ENCODE data around the gene ERCC8. TPM values are rescaled to one million over a fixed set of nuclear protein-coding genes. Genes with fewer than 3 reads are reported as not detected.

The ERCC8 gene
- total and polyA plus RNA-seq, 9 of the 15 experiments (the other 6 are each of a cell fraction or from before 2014, with no cell fraction given), result 10.1 to 41.8 (median 24.4) TPM

DNA sequence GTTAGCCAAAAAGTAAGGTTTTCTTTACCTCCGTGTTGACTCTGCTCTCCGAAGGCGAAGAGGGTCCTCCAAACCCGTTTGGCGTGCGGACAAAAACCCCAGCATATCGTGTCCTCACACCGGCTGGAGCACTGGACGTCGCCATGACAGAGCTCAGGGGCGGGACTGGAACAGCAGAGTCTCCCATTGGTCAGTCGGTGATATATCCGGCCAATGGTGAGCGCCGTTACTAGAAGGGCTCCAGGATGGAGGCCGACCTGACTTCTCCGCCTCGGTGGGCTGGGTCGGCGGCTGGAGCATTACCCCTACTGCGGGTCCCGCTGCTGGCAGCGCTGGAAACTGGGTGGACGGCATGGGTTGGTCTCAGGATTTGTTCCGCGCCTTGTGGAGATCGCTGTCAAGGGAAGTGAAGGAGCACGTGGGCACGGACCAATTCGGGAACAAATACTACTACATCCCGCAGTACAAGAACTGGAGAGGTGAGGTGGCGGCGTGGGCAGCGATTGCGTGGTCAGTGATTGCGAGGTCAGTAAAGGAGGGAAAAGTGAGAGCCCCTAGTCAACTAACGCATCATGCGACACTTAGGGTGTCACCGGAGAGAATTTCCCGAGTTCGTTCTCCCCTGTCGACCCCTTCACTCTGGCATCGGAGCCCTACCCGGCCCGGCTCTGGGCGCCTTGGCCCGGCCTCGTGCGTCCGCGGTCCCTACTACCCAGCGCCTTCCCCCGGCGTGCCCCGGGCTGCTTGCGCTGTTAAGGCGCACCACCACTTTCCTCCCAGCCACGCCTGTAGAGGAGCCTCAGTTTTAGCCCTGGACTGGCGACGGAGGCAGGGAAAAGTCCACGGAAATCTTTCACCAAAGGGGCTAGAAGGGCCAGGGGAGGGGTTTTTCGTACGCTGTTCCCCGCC lies at the start of gene ERCC8, which contains the start of gene NDUFAF2 (continued):
- TF ChIP-seq, protein P1, sequence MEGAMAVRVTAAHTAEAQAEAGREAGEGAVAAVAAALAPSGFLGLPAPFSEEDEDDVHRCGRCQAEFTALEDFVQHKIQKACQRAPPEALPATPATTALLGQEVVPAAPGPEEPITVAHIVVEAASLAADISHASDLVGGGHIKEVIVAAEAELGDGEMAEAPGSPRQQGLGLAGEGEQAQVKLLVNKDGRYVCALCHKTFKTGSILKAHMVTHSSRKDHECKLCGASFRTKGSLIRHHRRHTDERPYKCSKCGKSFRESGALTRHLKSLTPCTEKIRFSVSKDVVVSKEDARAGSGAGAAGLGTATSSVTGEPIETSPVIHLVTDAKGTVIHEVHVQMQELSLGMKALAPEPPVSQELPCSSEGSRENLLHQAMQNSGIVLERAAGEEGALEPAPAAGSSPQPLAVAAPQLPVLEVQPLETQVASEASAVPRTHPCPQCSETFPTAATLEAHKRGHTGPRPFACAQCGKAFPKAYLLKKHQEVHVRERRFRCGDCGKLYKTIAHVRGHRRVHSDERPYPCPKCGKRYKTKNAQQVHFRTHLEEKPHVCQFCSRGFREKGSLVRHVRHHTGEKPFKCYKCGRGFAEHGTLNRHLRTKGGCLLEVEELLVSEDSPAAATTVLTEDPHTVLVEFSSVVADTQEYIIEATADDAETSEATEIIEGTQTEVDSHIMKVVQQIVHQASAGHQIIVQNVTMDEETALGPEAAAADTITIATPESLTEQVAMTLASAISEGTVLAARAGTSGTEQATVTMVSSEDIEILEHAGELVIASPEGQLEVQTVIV (CRISPR knock-in tag; IDR thresholded peaks at IDR 0.05; ENCODE audit: borderline replicate concordance), result no peak
- TF ChIP-seq HDAC3 (IDR thresholded peaks at IDR 0.05; ENCODE audit: borderline replicate concordance, partially characterized antibody) (no peak), CTBP1 (IDR thresholded peaks at IDR 0.05; ENCODE audit: borderline replicate concordance) (peak; percentile 37; the same call in 1 of the 2 replicates), NELFE (IDR thresholded peaks at IDR 0.05; ENCODE audit: insufficient read depth, insufficient read length) (no peak), HDAC8 (tag; IDR thresholded peaks at IDR 0.05) (0 out of 2 replicates have a peak, but pooled peaks have one; percentile 23), BRCA1 (IDR thresholded peaks at IDR 0.05) (no peak), BRCA1 (CRISPR knock-in tag; IDR thresholded peaks at IDR 0.05) (no peak), SRSF1 (IDR thresholded peaks at IDR 0.05; ENCODE audit: low read depth, low read length) (no peak), ZNF263 (CRISPR knock-in tag; IDR thresholded peaks at IDR 0.05; ENCODE audit: borderline replicate concordance) (no peak), ELF2 (CRISPR knock-in tag; IDR thresholded peaks at IDR 0.05) (no peak), CBX3 (IDR thresholded peaks at IDR 0.05; ENCODE audit: borderline replicate concordance in 1 of 2, low read length in 2 of 2) (no peak), FIP1L1 (IDR thresholded peaks at IDR 0.05; ENCODE audit: low read depth, low read length, poor library complexity, severe bottlenecking) (no peak), GATAD2A (IDR thresholded peaks at IDR 0.05) (no peak), TFAM (CRISPR knock-in tag; conservative IDR thresholded peaks at IDR 0.05) (no peak), FOXJ2 (tag; IDR thresholded peaks at IDR 0.05) (no peak)
- TF ChIP-seq, protein P2, sequence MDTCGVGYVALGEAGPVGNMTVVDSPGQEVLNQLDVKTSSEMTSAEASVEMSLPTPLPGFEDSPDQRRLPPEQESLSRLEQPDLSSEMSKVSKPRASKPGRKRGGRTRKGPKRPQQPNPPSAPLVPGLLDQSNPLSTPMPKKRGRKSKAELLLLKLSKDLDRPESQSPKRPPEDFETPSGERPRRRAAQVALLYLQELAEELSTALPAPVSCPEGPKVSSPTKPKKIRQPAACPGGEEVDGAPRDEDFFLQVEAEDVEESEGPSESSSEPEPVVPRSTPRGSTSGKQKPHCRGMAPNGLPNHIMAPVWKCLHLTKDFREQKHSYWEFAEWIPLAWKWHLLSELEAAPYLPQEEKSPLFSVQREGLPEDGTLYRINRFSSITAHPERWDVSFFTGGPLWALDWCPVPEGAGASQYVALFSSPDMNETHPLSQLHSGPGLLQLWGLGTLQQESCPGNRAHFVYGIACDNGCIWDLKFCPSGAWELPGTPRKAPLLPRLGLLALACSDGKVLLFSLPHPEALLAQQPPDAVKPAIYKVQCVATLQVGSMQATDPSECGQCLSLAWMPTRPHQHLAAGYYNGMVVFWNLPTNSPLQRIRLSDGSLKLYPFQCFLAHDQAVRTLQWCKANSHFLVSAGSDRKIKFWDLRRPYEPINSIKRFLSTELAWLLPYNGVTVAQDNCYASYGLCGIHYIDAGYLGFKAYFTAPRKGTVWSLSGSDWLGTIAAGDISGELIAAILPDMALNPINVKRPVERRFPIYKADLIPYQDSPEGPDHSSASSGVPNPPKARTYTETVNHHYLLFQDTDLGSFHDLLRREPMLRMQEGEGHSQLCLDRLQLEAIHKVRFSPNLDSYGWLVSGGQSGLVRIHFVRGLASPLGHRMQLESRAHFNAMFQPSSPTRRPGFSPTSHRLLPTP (IDR thresholded peaks at IDR 0.05; ENCODE audit: borderline replicate concordance, extremely low read depth, insufficient read length), result no peak
- TF ChIP-seq, protein P3, sequence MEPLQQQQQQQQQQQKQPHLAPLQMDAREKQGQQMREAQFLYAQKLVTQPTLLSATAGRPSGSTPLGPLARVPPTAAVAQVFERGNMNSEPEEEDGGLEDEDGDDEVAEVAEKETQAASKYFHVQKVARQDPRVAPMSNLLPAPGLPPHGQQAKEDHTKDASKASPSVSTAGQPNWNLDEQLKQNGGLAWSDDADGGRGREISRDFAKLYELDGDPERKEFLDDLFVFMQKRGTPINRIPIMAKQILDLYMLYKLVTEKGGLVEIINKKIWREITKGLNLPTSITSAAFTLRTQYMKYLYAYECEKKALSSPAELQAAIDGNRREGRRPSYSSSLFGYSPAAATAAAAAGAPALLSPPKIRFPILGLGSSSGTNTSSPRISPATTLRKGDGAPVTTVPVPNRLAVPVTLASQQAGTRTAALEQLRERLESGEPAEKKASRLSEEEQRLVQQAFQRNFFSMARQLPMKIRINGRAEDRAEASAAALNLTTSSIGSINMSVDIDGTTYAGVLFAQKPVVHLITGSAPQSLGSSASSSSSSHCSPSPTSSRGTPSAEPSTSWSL (CRISPR knock-in tag; IDR thresholded peaks at IDR 0.05; ENCODE audit: borderline replicate concordance), result no peak
- TF ChIP-seq, protein P4, sequence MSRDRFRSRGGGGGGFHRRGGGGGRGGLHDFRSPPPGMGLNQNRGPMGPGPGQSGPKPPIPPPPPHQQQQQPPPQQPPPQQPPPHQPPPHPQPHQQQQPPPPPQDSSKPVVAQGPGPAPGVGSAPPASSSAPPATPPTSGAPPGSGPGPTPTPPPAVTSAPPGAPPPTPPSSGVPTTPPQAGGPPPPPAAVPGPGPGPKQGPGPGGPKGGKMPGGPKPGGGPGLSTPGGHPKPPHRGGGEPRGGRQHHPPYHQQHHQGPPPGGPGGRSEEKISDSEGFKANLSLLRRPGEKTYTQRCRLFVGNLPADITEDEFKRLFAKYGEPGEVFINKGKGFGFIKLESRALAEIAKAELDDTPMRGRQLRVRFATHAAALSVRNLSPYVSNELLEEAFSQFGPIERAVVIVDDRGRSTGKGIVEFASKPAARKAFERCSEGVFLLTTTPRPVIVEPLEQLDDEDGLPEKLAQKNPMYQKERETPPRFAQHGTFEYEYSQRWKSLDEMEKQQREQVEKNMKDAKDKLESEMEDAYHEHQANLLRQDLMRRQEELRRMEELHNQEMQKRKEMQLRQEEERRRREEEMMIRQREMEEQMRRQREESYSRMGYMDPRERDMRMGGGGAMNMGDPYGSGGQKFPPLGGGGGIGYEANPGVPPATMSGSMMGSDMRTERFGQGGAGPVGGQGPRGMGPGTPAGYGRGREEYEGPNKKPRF (IDR thresholded peaks at IDR 0.05; ENCODE audit: low read depth, low read length), result no peak

All from K562 (cell line).